SK-MEL-5 (cell line): ENCODE results near the gene VEGFD. TPM values are rescaled to one million over a fixed set of nuclear protein-coding genes. Genes with fewer than 3 reads are reported as not detected.

ENCODE experiments used
- DNase-seq: peaks from one replicate; pipeline ENCODE4 v3.0.0-alpha.2; 2016; ENCODE audit warnings: low read depth, low spot score
- in situ Hi-C: cut with HindIII; loops from 2 replicates; pipeline ENCODE4 v1.10.0; 2016; ENCODE audit warnings: low sequenced_read_pairs, high pct_unique_total_duplicates, low pct_unique_long_range_greater_than_20kb
- total RNA-seq: library from RNA; depleted of rRNA; stranded (reverse); fragments of >200 nt; shearing (Covaris generic); gene quantifications from 2 replicates; pipeline ENCODE4 v1.2.3, GENCODE V29; 2014

VEGFD gene
- total RNA-seq, 1 experiment from 2014 or later = 0.34 TPM

DNA sequence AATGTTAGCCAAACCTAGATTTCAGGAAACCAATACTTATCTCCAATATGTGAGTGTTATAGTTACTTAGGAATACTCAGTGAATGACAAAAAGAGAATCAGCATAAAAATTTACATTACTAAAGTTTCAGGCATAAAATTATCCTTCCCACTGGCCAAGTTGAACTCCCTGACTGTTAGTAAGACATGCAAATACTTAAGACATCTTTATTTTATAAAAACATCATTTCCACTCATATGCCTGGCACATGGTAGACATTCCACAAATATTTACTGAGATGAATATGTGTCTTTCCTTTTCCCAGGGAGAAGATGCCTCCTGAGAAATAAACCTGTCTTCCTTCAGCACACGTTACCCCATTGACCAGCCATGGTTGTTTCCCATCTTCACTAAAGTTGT lies 7.3 kb downstream of the VEGFD start:
- DNase-seq = no peak
- in situ Hi-C loops = no loop called here

DNA sequence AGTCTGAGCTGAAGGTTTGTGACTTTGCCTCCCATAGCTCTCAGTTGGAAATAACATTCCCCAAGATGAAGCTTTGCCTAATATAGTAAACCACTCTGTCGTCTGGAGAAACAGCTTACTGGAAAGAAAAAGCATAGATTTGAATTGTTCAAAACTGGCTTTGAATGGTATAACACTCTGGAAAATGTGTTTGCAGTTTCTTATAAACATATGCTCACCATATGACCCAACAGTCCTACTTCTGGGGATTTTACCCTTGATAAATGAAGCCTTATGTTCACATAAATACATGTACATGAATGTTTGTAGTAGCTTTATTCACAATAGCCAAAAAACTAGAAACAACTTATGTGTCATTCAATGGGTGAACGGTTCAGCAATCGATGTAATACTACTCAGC lies 10.2 kb downstream of the VEGFD start:
- in situ Hi-C loops = no loop called here
- DNase-seq = no peak

DNA sequence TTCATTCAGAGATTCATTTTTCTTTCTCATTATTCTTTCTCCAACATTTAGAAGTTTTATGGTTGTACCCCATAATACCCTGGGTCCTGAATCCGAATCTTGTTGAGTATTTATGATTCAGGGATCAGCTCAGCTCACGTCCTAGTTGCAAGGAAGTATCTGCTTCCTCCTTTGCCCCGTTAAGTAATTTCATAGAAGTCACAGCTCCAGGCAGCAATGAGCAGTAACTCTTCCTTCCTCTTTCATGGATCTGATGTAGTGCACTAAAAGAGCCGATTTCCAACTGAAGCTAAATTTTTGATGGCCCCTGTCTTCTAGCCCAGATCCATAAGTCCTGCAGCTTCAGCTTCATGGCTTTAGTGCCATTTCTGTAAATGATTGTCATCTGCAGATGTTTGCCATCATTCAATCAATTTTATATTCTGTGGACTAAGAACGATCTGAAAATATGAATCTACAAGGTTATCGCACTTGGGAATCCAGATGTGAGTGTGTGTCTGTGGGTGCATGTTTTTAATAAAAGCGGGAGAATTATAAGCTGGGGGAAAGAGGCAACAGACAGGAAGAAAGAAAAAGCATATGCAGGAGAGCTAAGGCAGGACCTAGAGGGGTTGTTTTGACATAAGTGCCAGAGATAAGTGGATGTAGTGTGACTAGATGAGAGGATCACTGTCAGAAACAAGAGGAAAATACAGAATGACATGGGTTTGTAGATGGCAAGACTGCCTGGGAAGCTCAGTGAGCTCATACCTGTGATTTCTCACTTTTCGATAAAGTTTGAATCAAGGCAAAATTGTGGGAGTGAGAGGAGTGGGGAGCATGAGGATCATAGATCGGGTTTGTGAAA lies 17.5 kb downstream of the VEGFD start:
- in situ Hi-C loops = no loop called here
- DNase-seq = no peak

DNA sequence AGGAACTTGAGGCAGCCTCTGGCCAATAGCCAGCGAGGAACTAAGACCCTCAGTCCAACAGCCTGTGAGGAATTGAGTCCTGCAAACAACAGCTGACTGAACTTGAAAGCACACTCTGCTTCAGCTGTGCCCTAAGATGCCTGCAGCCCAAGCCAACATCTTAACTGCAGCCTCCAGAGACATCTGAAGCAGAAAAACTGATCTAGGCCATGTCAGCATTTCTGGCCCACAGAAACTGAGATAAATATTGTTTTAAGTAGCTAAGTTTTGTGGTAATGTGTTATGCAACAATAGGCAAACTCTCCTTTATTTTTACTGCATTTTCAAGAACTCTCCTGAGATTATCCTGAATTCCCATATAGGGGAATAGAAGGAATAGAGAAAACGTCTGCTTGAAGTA lies 24.5 kb downstream of the VEGFD start:
- DNase-seq = no peak
- in situ Hi-C loops = no loop called here

DNA sequence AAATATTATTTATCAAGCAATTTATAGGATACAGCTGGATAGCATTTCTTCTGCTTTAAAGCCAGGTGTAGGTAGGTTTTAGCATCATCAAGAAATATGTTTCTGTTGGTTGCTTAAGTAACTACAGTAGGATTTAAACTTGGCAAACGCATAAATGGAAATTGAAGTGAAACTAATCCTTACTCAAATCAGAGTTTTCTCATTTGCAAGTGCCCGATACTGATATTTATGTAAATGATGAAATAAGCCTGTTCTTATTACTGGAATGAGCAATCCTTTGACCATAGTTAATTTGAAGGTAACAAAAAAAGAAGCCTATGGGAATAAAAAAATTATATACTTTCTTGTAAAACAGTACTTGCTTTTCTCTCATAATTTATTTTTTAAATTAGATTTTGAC lies 25.7 kb downstream of the VEGFD start:
- no peak for DNase-seq
- in situ Hi-C loops = no loop called here

DNA sequence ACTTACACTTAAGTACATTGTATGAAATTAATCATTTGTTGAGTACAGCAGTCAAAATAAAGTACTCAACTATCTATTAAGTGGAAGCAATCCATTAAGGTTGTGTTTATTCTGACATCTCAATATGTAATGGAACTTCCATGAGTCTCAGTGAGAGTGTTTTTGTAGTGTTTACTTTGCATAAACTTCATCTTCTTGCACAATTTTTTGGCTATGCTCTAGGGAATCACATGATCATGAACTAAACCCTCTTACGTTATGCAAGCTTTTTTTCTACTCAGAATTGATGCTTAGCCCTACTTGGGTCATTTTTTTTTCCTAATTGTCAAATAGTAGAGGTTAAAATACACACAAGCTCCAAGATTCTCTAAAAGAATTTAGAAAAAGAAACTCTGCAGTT lies 27.8 kb downstream of the VEGFD start:
- in situ Hi-C loops = no loop called here
- no peak for DNase-seq

DNA sequence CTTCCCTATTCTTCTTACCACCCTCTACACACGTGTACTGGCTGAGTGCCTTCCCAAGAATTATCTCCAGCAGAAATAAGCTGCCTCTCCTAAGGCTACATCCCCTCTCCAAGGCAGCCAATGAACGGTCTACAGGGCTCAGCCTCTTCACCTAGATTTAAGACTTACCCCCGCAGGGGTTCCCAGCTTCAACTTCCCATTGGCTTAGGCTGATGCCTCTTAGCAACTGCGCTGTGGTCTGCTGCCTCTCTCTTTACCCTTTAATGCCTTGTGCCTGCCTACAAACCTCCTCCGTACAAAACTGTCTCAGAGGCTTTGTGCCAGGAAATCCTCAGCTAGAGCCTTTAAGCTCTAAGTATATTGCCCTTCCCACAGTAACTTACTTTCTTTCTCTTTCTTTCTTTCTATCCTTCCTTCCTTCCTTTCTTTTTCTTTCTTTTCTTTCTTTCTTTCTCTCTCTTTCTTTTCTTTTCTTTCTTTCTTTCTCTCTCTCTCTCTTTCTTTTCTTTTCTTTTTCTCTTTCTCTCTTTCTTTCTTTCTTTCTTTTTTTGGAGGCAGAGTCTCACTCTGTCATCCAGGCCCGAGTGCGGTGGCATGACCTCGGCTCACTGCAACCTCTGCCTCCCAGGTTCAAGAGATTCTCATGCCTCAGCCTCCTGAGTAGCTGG lies 33.8 kb downstream of the VEGFD start:
- DNase-seq = peak; percentile 5
- in situ Hi-C loops = no loop called here

DNA sequence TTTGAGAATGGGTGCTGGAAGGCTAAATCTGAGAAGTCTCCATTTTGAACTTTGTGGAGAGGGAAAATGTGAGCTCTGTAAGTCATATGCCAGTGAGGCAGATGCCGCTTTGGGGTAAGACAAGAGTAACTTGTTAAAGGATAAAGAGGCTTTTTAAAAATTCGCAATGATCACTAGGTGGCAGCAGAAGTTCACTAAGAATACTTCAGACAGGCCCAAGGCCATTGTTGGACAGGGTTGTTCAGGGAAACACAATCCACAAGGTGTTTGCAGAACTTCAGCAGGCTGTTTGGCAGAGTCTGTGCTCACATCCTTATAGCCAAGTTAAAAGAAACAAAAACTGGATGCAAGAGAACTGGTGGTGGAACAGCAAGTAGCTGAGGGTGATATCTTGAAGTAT lies 35.2 kb downstream of the VEGFD start:
- DNase-seq = peak; percentile 89
- in situ Hi-C loops = no loop called here

DNA sequence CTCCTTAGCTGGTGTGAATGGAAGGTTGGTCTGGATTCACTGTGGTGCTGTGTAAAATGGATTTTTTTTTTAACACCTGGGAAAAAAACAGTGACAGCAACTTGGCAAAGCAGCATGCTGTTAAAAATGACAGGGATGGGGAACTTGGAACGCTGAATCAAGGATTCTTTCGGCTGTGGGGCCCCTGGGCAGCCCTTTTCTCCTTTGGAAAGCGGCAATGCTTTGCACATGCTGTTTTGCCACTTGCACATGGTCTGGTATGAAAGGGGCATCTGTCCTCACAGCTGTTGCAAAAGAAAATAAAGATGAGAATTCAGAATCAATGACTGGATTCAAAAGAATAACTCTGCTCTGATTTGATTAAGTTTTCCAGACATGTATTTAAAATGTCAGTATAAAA lies 38.2 kb downstream of the VEGFD start:
- in situ Hi-C loops = no loop called here
- DNase-seq = no peak

DNA sequence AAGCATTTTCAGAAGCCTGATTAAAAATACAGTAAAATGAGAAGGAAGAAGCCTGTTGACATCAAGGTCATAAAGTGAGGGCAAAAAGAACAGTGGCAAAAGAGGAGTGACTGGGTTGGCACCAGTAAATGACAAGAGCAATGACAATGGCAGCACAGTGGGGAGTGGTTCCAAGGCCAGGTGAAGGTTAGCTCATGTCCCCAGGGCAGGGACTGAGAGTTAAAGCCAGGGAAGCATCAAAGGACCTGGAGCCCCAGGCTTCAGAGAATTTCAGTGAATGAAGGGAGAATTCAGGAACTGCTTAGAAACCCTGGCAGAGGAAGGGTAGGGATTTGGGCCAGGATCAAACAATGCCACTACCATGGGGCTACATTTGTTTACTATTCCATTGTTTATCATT lies 40.1 kb downstream of the VEGFD start:
- in situ Hi-C loops = no loop called here
- no peak for DNase-seq

DNA sequence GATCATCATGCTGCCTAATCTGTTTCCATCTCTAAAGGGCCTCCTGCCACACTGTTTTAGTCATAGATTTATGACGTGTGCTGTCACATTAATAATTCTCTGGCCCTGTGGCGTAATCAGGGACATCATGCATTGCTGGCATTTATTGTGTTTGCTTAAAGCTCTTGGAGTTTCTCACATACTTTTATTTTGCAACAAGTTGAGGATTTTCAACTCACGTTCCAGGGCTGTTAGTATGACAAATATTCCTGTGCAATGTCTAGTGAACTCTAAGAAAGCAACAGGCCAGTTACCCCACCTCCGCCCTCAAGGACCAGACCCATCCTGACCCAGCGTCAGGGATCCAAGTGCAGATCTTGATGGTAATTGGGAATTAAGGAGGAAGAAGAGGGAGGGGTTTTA lies 41.1 kb downstream of the VEGFD start:
- in situ Hi-C loops = no loop called here
- DNase-seq = no peak

DNA sequence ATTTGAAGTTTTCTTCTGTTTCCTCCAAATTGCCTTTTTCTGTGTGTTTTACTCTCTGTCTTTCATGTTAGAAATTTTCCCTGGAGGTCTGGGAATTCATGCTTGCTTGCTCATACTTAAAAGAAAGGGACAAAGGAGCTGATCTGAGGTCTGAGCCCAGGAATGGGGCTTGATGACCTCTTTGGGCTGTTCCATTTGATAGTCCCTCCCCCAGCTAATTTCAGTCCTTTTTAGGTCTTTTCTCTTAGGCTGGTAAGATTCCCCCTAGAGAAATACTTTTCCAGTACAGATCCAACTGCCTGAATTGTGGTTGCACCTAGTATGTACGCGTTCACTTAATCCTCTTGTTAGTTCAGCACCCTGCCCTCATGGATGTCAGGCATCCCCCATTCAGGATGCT lies 43.3 kb downstream of the VEGFD start:
- in situ Hi-C loops = no loop called here
- no peak for DNase-seq

DNA sequence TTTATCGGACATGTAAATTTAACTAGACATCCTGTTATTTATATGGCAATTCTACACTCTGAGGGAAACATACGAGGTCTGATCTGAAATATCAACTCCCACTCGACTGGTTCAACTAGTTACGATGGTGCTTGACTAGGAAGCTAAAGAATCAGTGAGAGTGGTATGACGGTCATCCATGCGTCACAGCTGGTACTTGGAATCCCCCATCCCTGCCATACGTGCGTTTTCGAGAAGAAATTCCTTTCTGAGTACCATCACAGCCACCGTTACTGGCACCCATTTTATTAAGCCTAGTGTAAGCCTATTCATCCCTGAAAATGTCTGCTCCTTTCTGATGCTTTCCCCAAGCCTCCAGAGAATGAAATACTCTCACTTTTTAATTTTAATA lies 48.2 kb downstream of the VEGFD start:
- DNase-seq = peak; percentile 54
- in situ Hi-C loops = no loop called here

DNA sequence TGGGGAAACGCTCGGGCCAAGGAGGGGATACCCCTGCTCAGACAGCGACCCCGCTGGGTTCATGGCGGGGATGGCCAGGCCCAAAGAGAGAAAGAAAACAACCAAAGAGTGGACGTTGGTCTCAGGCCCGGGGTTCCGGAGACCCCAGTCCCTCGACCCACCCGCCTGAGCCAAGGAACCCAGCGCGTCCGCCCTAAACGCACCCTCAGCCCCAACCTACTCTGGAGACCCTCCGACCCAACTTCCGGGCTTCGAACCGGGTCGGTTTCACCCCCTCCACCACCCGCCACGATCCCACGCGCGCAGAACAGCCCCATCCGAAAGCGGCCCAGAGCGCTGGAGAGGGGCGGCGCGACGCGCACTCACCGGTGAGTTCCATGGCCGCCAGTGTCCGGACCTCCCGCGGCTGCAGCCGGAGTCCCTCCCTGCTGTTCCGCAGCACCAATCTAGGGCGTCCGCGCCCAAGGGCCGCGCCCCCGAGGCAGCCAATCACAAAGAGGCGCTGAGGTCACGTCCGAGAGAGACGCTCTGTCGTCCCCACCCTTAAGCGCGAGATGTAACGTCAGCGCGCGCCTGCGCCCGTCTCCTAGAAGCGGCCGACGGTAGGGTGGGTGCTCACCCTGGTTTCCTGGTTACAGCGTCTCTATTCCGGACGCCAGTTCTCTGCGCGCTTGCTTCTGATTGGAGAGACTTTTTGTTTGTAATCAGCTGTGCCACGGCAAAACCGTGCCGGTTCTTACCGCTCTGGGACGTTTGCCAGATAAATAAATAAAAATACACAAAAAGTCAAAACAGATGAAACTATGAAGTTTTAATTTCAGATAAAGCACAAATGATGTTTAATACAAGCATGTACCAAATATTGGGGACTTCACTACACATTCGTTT lies 48.8 kb downstream of the VEGFD start, which contains the start of gene PIGA:
PIGA (minus strand) TSS at position 389 of the 888 bp plus-strand sequence. CDS start 3,593 bp downstream, outside the sequence.
- peak; percentile 97 for DNase-seq

DNA sequence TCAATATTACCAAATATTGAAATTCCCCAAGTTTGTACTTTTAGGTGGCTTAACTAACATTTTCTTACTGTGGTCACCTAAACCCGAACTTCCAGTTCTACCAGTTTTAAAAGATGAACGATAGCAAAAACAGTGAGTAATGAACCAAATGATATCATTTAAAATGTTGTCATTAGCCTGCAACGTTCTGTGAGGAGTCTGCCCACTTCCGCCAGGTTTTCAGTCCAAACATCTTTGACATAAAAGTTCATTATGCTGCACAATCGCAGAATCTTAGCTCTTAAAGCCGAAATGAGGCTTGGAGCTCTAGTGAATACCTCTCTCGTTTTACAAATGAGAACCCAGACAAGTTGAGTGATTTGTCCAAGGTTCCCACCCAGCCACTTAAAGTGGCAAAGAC lies 49.7 kb downstream of the VEGFD start:
- in situ Hi-C loops = no loop called here

More for the DNA sequence above, 48.8 kb downstream of the VEGFD start, which contains the start of gene PIGA:
- in situ Hi-C loops = no loop called here

DNA sequence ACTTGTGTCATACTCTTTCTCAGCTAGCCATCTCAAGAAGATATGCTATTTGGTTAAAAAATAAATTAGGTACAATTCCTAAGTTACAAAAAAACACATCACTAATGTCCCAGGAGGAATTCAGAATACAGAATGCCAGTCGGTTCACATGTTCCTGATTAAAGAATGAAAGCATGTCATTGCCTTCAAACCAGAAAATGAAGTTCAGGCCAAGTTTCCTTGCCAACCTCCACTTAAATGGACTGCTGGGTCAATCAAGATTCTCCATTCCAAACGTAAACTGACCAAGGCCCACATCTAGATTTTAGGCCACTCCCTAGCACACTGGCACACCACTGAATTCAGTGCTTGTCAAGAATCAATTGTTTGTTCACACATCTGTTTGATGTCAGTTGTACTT lies 55.4 kb downstream of the VEGFD start:
- in situ Hi-C loops = no loop called here
- no peak for DNase-seq

More for the DNA sequence above, 49.7 kb downstream of the VEGFD start:
- DNase-seq = no peak

DNA sequence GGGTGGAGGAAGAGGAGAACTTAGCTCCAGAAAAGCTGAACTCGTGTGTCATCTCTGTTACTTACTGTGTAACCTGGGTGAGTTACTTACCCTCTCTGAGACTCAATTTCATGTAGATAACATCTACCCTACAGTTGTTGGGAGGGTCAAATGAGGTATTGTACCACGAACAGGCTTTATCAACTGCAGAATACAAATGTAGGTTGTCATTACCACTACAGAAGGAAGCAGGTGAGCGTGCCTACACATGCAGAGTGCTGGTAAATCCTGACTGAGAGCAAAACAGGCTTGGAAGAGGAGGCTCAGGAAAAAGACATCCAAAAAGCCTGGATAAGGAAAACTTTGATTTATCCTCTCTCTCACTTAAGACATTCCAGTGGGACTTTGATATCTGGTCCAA lies 56.1 kb downstream of the VEGFD start:
- in situ Hi-C loops = no loop called here
- DNase-seq = no peak

DNA sequence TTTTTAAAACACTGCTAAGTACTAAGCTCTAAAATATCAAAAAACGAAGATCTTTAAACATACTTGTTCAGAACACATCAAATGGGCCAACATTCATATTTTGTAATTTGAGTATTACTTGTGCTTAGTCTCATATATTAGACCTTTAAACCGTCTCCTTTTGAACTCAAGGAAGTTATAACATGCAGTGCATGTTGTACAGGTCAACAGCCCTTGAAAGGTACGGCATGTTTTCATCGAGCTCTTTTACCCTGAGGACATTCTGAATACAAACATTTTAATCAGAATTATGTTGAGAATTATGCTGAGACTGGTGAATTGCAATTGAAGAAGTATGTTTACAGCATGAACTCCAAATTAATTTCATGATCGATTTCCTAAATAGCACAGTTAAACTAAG lies 61.7 kb downstream of the VEGFD start:
- in situ Hi-C loops = no loop called here
- DNase-seq = no peak
